Breast epithelium (tissue), 4 donors: ENCODE measurements around the gene MAST3. TPM values are rescaled to one million over a fixed set of nuclear protein-coding genes. Genes with fewer than 3 reads are reported as not detected.

Experiments used
- DNase-seq, 2 donors: peaks; one replicate each; pipeline ENCODE4 v3.0.0-alpha.2; 2019; ENCODE audit warnings: low spot score in 2 of 2
- H3K27ac ChIP-seq, 2 donors: fragments of 200-600 bp; sonication (generic) in 1 of 2; one replicate each; pipeline ENCODE4 v1.5.1; 2016 to 2019; ENCODE audit warnings: mild to moderate bottlenecking in 1 of 2
- H3K27me3 ChIP-seq, 2 donors: fragments of 200-600 bp; sonication (generic) in 1 of 2; one replicate each; pipeline versions ENCODE4 v1.5.1 to v1.6.0; 2017 to 2019; ENCODE audit warnings: control low read depth in 1 of 2, mild to moderate bottlenecking in 1 of 2
- H3K36me3 ChIP-seq: fragments of 200-600 bp; one replicate; pipeline ENCODE4 v1.5.1; 2019
- H3K4me1 ChIP-seq, 2 donors: fragments of 200-600 bp; sonication (generic); one replicate each; pipeline ENCODE4 v1.5.1; 2016 to 2019; ENCODE audit warnings: control low read depth in 1 of 2
- H3K4me3 ChIP-seq, 3 donors: fragments of 200-600 bp; sonication (generic); 1 replicate in 2 of 3; 2 replicates in 1 of 3; pipeline ENCODE4 v1.5.1; 2016 to 2019; ENCODE audit warnings: mild to moderate bottlenecking in 3 of 3, moderate library complexity in 2 of 3
- H3K9me3 ChIP-seq, 2 donors: fragments of 200-600 bp; sonication (generic) in 1 of 2; one replicate each; pipeline ENCODE4 v1.5.1; 2016 to 2019; ENCODE audit warnings: control low read depth in 1 of 2
- CTCF ChIP-seq, 3 donors: fragments of 450-650 bp; IDR thresholded peaks; one replicate each; pipeline ENCODE4 v1.5.1; 2016 to 2017; ENCODE audit warnings: antibody characterized with exemption in 3 of 3, mild to moderate bottlenecking in 3 of 3, moderate library complexity in 3 of 3
- POLR2A ChIP-seq: fragments of 450-650 bp; IDR thresholded peaks from one replicate; pipeline ENCODE4 v1.6.1; 2016; ENCODE audit warnings: antibody characterized with exemption, mild to moderate bottlenecking, moderate library complexity
- POLR2AphosphoS5 ChIP-seq, 3 donors: sonication (generic); formaldehyde crosslinking; IDR thresholded peaks; one replicate each; pipeline ENCODE4 v1.6.1; 2017; ENCODE audit warnings: antibody characterized with exemption in 3 of 3
- intact Hi-C: fragments of 100-400 bp; cut with DNase I; formaldehyde crosslinking; loops from one replicate; pipeline ENCODE4 v1.15.1; 2023; ENCODE audit warnings: low total_unique reads
- total RNA-seq, 3 donors: library from RNA; depleted of rRNA; stranded (reverse); fragments of >200 nt; gene quantifications; one replicate each; pipeline ENCODE4 v1.1.0, GENCODE V29; 2016

Gene MAST3
- total RNA-seq, 3 donors from 2014 or later, result 5.6 to 8.5 (median 6.2) TPM

DNA sequence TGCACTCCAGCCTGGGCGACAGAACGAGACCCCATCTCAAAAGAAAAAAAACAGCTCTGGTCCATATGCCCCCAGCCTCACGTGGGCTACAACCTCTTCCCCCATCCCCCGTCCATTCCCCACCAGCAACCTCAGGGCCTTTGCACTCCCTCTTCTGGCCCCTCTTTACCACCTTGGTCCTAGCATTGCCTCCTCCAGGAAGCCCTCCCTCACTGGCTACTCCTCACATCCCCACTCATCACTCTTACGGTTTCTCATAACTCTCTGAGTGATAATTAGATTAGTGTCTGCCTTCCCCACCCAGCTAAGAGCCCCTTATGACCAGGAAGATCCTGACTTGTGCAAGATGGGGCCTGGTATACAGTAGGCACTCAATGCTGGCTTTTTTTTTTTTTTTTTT lies 41.6 kb upstream of the MAST3 start:
- Histone ChIP-seq H3K27me3 (no peaks in the 10 kb centered on the region), H3K27ac (no peak overlapping the region), H3K4me1 (peaks cover 0 to 4% of the 10 kb centered on the region in 2 donors), H3K4me3 (no peak overlapping the region), H3K9me3 (no peaks in the 10 kb centered on the region), H3K36me3 (no peaks in the 10 kb centered on the region)
- intact Hi-C loops, result loop anchor here (5.0 kb wide), 1 partner anchor 49 kb away; the partner anchor contains the start of gene ARRDC2
- DNase-seq, result no peak
- TF ChIP-seq POLR2AphosphoS5 (IDR thresholded peaks at IDR 0.05) (no peak), POLR2A (no peak), CTCF (IDR thresholded peaks at IDR 0.05) (no peak)

DNA sequence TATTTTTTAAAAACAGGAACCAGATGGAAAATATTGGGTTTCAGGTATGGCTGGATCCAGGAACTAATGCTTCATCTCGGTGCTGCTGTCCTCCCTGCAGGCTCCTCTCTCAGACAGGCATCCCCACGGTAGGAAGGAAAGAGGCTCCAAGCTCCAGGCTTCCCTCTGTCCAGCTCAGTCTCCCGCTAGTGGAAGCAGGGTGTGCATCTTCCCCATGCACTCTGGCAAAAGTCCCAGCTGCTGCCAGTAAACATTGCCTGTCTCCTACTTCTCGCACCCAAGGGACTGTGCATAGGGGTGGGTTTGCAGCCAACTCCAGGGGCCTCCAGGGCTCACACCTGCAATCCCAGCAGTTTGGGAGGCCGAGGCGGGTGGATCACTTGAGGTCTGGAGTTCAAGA lies 40.0 kb upstream of the MAST3 start:
- Histone ChIP-seq H3K9me3 (no peaks in the 10 kb centered on the region), H3K4me1 (no peaks in the 10 kb centered on the region), H3K27ac (peak overlapping the region; percentile 61 to 84), H3K36me3 (no peaks in the 10 kb centered on the region), H3K4me3 (no peak overlapping the region), H3K27me3 (no peaks in the 10 kb centered on the region)
- intact Hi-C loops, result loop anchor here (5.0 kb wide), 1 partner anchor 50 kb away; the partner anchor contains the start of gene ARRDC2
- no peak for DNase-seq
- TF ChIP-seq CTCF (IDR thresholded peaks at IDR 0.05) (no peak), POLR2AphosphoS5 (IDR thresholded peaks at IDR 0.05) (no peak), POLR2A (no peak)

GRCh38 chr19:18058208-18059009 lies 39.2 kb upstream of the MAST3 start:
- no peaks in the 10 kb centered on the region for H3K4me1 ChIP-seq
- H3K9me3 ChIP-seq, result no peaks in the 10 kb centered on the region
- intact Hi-C loops, result loop anchor here (5.0 kb wide), 1 partner anchor 51 kb away; the partner anchor contains the start of gene ARRDC2
- H3K36me3 ChIP-seq, result no peaks in the 10 kb centered on the region
- peak; percentile 94 to 99 (median 97) for TF ChIP-seq CTCF (IDR thresholded peaks at IDR 0.05)
- TF ChIP-seq POLR2AphosphoS5 (IDR thresholded peaks at IDR 0.05), result peak in 1 of 3 donors; percentile 67
- TF ChIP-seq POLR2A, result no peak
- H3K27ac ChIP-seq, result peak overlapping the region; percentile 61 to 84
- peak overlapping the region; percentile 11 to 29 (median 26) for H3K4me3 ChIP-seq
- peak; percentile 63 to 83 for DNase-seq
- no peaks in the 10 kb centered on the region for H3K27me3 ChIP-seq

GRCh38 chr19:18059297-18059696 lies 38.3 kb upstream of the MAST3 start:
- no peak overlapping the region for H3K27ac ChIP-seq
- H3K4me3 ChIP-seq, result no peak overlapping the region
- no peak for DNase-seq
- no peaks in the 10 kb centered on the region for H3K9me3 ChIP-seq
- no peaks in the 10 kb centered on the region for H3K27me3 ChIP-seq
- no peaks in the 10 kb centered on the region for H3K4me1 ChIP-seq
- intact Hi-C loops, result loop anchor here (5.0 kb wide), 1 partner anchor 52 kb away; the partner anchor contains the start of gene ARRDC2
- TF ChIP-seq POLR2A, result no peak
- TF ChIP-seq POLR2AphosphoS5 (IDR thresholded peaks at IDR 0.05), result no peak
- TF ChIP-seq CTCF (IDR thresholded peaks at IDR 0.05), result no peak
- no peaks in the 10 kb centered on the region for H3K36me3 ChIP-seq

GRCh38 chr19:18059902-18060301 lies 37.7 kb upstream of the MAST3 start:
- H3K4me1 ChIP-seq, result no peaks in the 10 kb centered on the region
- H3K27ac ChIP-seq, result no peak overlapping the region
- DNase-seq, result no peak
- H3K27me3 ChIP-seq, result no peaks in the 10 kb centered on the region
- intact Hi-C loops, result loop anchor here (5.0 kb wide), 1 partner anchor 53 kb away; the partner anchor contains the start of gene ARRDC2
- H3K9me3 ChIP-seq, result no peaks in the 10 kb centered on the region
- no peaks in the 10 kb centered on the region for H3K36me3 ChIP-seq
- H3K4me3 ChIP-seq, result no peak overlapping the region
- TF ChIP-seq POLR2AphosphoS5 (IDR thresholded peaks at IDR 0.05) (no peak), POLR2A (no peak), CTCF (IDR thresholded peaks at IDR 0.05) (no peak)
